Stomach (tissue), 9 donors: Measurements from ENCODE around the gene UTS2B. TPM values are rescaled to one million over a fixed set of nuclear protein-coding genes. Genes with fewer than 3 reads are reported as not detected.

Experiments used
- DNase-seq, 2 donors: peaks; one replicate each; pipeline versions ENCODE4 v3.0.0 to v3.0.0-alpha.2; 2013 to 2019
- H3K27ac ChIP-seq, 5 donors: fragments of 200-600 bp in 4 of 5; sonication (generic) in 4 of 5; one replicate each; pipeline ENCODE4 v1.5.1; 2013 to 2019; ENCODE audit warnings: mild to moderate bottlenecking in 1 of 5, moderate library complexity in 1 of 5
- H3K27me3 ChIP-seq, 3 donors: fragments of 200-600 bp; sonication (generic); one replicate each; pipeline ENCODE4 v1.5.1; 2017 to 2019; ENCODE audit warnings: mixed run types in 1 of 3
- H3K36me3 ChIP-seq, 4 donors: fragments of 200-600 bp; sonication (generic); 1 replicate in 3 of 4; 2 replicates in 1 of 4; pipeline ENCODE4 v1.5.1; 2016 to 2019
- H3K4me1 ChIP-seq, 4 donors: fragments of 200-600 bp; sonication (generic); one replicate each; pipeline ENCODE4 v1.5.1; 2016 to 2019
- H3K4me3 ChIP-seq, 4 donors: fragments of 200-600 bp; sonication (generic) in 3 of 4; one replicate each; pipeline ENCODE4 v1.5.1; 2016 to 2019; ENCODE audit warnings: mild to moderate bottlenecking in 1 of 4
- H3K9me3 ChIP-seq, 4 donors: fragments of 200-600 bp; sonication (generic); one replicate each; pipeline ENCODE4 v1.5.1; 2016 to 2019
- EP300 ChIP-seq: sonication (generic); formaldehyde crosslinking; IDR thresholded peaks from one replicate; pipeline ENCODE4 v1.6.1; 2017; ENCODE audit warnings: antibody characterized with exemption
- POLR2A ChIP-seq, 4 donors: fragments of 450-650 bp; IDR thresholded peaks; one replicate each; pipeline ENCODE4 v1.6.1; 2016; ENCODE audit warnings: antibody characterized with exemption in 4 of 4, control low read depth in 2 of 4, mild to moderate bottlenecking in 1 of 4, moderate library complexity in 1 of 4
- POLR2AphosphoS5 ChIP-seq, 3 donors: sonication (generic); formaldehyde crosslinking; IDR thresholded peaks; one replicate each; pipeline ENCODE4 v1.6.1; 2016; ENCODE audit warnings: antibody characterized with exemption in 3 of 3
- WGBS, 5 donors: extraction: QIAGEN DNeasy Blood & Tissue Kit in 3 of 5; methylation state at CpG; one replicate each; pipeline versions ENCODE4 v1.1.5 to v1.1.7; 2013 to 2018; 5-methylcytosine and 5-hydroxymethylcytosine counted together
- intact Hi-C: fragments of 100-400 bp; cut with DNase I; formaldehyde crosslinking; loops from one replicate; pipeline ENCODE4 v1.15.1; 2023; ENCODE audit warnings: low total_unique reads
- polyA plus RNA-seq, 3 donors: library from polyadenylated mRNA; stranded (reverse); fragments of 200-250 nt; gene quantifications; one replicate each; pipeline ENCODE4 v1.2.3, GENCODE V29; 2013
- total RNA-seq, 5 donors: library from RNA; depleted of rRNA; stranded (reverse); fragments of >200 nt; gene quantifications; one replicate each; pipeline versions ENCODE4 v1.1.0 to v1.2.3, GENCODE V29; 2014 to 2016
- TF ChIP-seq, protein P1 (sequence below), 7 experiments: fragments of 450-650 bp in 4 of 7; fragments of 200-600 bp in 3 of 7; sonication (generic) in 3 of 7; IDR thresholded peaks; one replicate each; pipeline ENCODE4 v1.5.1; 2016 to 2019; ENCODE audit warnings: antibody characterized with exemption in 7 of 7, control low read depth in 2 of 7, mild to moderate bottlenecking in 1 of 7
- donor health status: healthy with polysubstance abuse.
- donor health status: Bipolar disorder and iron deficiency.
- donor health status: healthy.

UTS2B gene
- total and polyA plus RNA-seq, 8 donors = 0.20 to 0.46 TPM; not detected in 6

- 32 to 50% (median 37%) methylated on average over 4 of the region's 4 CpGs for WGBS, 5 donors
- no peaks in the 10 kb centered on the region for H3K9me3 ChIP-seq
- DNase-seq = peak in 1 of 2 donors; percentile 20
- no peak overlapping the region for H3K4me3 ChIP-seq
- no peak overlapping the region for H3K27ac ChIP-seq
- H3K4me1 ChIP-seq = no peaks in the 10 kb centered on the region
- no peaks in the 10 kb centered on the region for H3K36me3 ChIP-seq
- H3K27me3 ChIP-seq = no peaks in the 10 kb centered on the region
- intact Hi-C loops = no loop called here
- TF ChIP-seq POLR2AphosphoS5 (IDR thresholded peaks at IDR 0.05) (no peak), EP300 (no peak), POLR2A (IDR thresholded peaks at IDR 0.05) (no peak)
- TF ChIP-seq, protein P1, sequence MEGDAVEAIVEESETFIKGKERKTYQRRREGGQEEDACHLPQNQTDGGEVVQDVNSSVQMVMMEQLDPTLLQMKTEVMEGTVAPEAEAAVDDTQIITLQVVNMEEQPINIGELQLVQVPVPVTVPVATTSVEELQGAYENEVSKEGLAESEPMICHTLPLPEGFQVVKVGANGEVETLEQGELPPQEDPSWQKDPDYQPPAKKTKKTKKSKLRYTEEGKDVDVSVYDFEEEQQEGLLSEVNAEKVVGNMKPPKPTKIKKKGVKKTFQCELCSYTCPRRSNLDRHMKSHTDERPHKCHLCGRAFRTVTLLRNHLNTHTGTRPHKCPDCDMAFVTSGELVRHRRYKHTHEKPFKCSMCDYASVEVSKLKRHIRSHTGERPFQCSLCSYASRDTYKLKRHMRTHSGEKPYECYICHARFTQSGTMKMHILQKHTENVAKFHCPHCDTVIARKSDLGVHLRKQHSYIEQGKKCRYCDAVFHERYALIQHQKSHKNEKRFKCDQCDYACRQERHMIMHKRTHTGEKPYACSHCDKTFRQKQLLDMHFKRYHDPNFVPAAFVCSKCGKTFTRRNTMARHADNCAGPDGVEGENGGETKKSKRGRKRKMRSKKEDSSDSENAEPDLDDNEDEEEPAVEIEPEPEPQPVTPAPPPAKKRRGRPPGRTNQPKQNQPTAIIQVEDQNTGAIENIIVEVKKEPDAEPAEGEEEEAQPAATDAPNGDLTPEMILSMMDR (IDR thresholded peaks at IDR 0.05) = no peak
These were observed 34.2 kb downstream of the UTS2B start for GRCh38 chr3:191296041-191296541.

GRCh38 chr3:191294291-191294690, 36.0 kb downstream of the UTS2B start:
- Histone ChIP-seq H3K27ac (no peak overlapping the region), H3K9me3 (no peaks in the 10 kb centered on the region), H3K4me3 (no peak overlapping the region), H3K4me1 (no peaks in the 10 kb centered on the region), H3K27me3 (no peaks in the 10 kb centered on the region), H3K36me3 (no peaks in the 10 kb centered on the region)
- 97 to 100% (median 97%) methylated on average over 1 of the region's 1 CpG for WGBS, 5 donors
- TF ChIP-seq, protein P1 (IDR thresholded peaks at IDR 0.05) = no peak
- TF ChIP-seq POLR2AphosphoS5 (IDR thresholded peaks at IDR 0.05) = no peak
- no peak for TF ChIP-seq POLR2A (IDR thresholded peaks at IDR 0.05)
- no peak for TF ChIP-seq EP300
- intact Hi-C loops = no loop called here
- DNase-seq = no peak

- intact Hi-C loops = no loop called here
- H3K9me3 ChIP-seq = no peaks in the 10 kb centered on the region
- H3K27ac ChIP-seq = no peak overlapping the region
- TF ChIP-seq POLR2AphosphoS5 (IDR thresholded peaks at IDR 0.05) = no peak
- TF ChIP-seq EP300 = no peak
- TF ChIP-seq POLR2A (IDR thresholded peaks at IDR 0.05) = no peak
- TF ChIP-seq, protein P1 (IDR thresholded peaks at IDR 0.05) = no peak
- 71 to 80% (median 74%) methylated on average over 5 of the region's 5 CpGs for WGBS, 5 donors
- H3K36me3 ChIP-seq = no peaks in the 10 kb centered on the region
- no peaks in the 10 kb centered on the region for H3K27me3 ChIP-seq
- H3K4me1 ChIP-seq = no peaks in the 10 kb centered on the region
- no peak overlapping the region for H3K4me3 ChIP-seq
- no peak for DNase-seq
These were observed 37.9 kb downstream of the UTS2B start for GRCh38 chr3:191292243-191293015.

DNA sequence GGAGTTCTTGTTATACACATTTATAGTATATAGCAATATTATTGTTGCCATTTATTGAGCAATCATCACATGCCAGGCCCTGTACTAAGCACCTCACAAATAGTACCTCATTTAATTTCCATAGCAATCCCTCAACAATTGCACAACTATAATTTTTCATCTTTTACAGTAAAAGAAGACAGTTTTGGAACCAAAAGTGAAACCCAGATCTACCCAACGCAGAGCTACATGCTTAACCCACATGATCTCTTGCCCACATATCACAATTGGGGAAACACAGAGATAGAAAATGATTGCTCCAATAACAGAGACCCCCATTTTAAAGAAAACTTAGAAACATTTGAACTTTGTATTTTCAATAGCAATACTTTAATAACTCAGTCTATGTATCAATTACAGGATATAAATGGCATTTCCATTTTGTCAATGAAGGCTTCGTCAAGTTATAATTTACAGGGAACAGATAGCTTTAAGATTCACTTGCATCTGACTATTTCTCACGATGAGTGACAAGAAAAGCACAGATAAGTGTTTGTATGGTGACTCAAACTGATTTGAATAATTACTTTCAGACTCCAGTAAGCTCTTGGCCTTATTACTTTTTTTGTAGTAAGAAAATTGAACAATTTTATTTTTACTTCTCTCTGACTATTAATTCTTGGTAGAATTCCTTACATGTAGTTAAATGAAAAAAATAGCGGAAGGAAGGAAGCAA, 39.9 kb downstream of the UTS2B start:
- no peaks in the 10 kb centered on the region for H3K9me3 ChIP-seq
- no peak overlapping the region for H3K4me3 ChIP-seq
- H3K27ac ChIP-seq = peak overlapping the region in 1 of 5 donors; percentile 36
- H3K4me1 ChIP-seq = no peaks in the 10 kb centered on the region
- no peak for DNase-seq
- TF ChIP-seq EP300 (no peak), POLR2AphosphoS5 (IDR thresholded peaks at IDR 0.05) (no peak), POLR2A (IDR thresholded peaks at IDR 0.05) (no peak)
- TF ChIP-seq, protein P1 (IDR thresholded peaks at IDR 0.05) = no peak
- intact Hi-C loops = no loop called here
- WGBS, 5 donors = 70 to 82% (median 79%) methylated on average over 4 of the region's 4 CpGs
- H3K27me3 ChIP-seq = no peaks in the 10 kb centered on the region
- no peaks in the 10 kb centered on the region for H3K36me3 ChIP-seq
